Ureter (tissue), 1 donor: ENCODE results near the gene SYPL2. TPM values are rescaled to one million over a fixed set of nuclear protein-coding genes. Genes with fewer than 3 reads are reported as not detected.
A peak's percentile ranks its signal among the peaks of the same experiment; 100 is the strongest.

Experiments
- DNase-seq: peaks from one replicate; pipeline ENCODE4 v3.0.0-alpha.2; 2020; ENCODE audit warnings: low spot score
- total RNA-seq: library from RNA; stranded (reverse); gene quantifications from one replicate; pipeline ENCODE4 v1.2.4, GENCODE V29; 2023
- donor health status: DM: yes; HTN: yes; CAD: no.

The SYPL2 gene
- total RNA-seq, 1 donor from 2014 or later: 2.0 TPM

DNA sequence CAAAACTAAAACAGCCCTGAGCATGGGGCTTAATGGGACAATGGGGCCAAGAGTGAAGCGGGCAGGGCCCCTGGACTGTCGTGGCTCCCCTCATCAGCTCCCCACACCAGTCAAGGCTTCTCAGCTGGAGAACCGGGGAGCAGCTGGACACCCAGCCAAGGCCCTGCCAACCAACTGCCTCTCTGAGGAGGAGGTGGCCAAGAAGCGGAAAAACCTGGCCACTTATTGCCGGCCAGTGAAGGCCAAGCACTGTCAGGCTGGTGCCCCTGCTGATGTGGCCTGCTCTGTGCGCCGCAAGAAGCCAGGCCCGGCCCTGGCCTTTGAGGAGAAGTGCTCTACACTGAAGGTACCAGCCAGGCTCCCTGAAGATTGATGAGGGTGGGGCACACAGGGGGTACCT lies 25.0 kb downstream of the SYPL2 start:
- no peak for DNase-seq

DNA sequence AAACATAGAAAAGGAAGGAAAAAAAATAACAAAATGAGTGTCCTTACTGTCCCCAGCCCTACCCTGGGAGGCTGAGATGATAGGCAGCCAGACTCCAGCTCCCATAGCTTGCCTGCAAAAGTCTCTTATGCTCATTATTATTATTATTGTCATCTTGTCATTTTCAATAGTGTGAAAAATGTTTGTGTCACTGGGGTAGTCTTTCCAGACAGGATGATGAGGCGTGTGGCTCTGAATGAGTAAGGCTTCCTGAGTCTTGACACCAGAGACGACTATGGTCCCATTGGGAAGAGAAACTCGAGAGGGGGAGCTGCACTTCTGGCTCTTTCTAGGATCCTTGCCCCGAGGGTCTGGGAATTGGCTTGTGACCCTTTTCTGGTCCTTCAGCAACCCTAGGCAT lies 26.4 kb downstream of the SYPL2 start:
- no peak for DNase-seq

DNA sequence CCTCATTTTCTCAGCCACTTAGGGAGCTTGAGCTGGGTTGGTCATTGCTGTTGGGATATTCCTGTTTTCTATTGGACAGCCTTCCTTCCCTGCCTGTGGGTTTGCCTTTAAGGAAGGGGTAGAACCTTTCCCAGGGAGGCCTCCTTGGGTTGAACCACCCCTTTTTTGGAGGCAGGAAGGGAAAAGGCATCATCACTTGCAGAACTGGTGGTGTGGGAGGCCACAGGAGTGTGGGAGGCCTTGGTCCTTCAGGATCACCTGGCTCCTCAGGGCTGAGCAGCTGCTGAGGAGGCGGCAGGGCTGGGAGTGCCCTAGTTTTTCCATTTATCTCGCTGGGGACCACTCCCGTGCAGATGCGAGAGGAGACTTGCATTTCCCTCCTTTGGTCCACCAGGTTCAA lies 26.9 kb downstream of the SYPL2 start:
- DNase-seq: no peak

DNA sequence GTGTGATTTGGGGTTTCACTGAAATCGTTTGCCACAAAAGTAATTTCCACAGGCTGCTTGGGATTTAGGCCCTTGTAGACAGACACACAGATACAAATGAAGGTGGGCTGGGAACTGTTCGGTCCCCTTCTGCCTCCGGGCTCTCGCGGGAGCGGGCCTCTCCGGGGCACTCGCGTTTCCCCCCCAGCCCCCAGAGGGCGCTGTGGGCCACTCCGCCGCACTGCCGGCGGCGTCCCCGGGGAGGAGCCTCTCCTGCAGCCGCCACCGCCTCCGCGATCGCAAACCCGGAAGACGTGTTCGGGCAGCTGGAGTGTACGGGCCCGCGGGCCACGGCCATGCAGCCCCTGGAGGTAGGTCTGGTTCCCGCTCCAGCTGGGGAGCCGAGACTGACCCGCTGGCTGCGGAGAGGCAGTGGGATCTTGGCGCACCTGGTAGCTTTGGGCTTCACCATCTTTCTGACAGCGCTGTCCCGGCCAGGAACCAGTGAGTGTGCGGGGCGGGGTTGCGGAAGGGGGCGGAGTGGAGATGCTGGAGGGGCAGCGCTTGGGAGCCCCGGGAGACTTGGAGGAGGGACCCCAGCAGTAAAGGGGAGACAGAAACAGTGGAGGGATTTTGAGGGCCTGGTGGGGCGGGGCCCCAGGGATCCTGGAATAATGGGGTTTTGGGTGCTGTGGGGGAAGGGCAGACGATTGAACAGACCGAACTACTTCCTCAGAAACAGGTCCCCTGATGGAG lies 27.6 kb downstream of the SYPL2 start, which contains the start of gene CYB561D1:
Gene CYB561D1, plus strand, starts transcription at position 290 of the 735 bp plus-strand sequence. Its CDS starts 46 bp downstream, at position 336.
- peak; percentile 89 for DNase-seq

DNA sequence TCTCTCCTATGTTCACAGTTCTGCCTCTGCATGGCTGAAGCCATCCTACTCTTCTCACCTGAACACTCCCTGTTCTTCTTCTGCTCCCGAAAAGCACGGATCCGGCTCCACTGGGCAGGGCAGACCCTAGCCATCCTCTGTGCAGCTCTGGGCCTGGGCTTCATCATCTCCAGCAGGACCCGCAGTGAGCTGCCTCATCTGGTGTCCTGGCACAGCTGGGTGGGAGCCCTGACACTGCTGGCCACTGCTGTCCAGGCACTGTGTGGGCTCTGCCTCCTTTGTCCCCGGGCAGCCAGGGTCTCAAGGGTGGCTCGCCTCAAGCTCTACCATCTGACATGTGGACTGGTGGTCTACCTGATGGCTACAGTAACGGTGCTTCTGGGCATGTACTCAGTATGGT lies 29.4 kb downstream of the SYPL2 start:
- DNase-seq: no peak

DNA sequence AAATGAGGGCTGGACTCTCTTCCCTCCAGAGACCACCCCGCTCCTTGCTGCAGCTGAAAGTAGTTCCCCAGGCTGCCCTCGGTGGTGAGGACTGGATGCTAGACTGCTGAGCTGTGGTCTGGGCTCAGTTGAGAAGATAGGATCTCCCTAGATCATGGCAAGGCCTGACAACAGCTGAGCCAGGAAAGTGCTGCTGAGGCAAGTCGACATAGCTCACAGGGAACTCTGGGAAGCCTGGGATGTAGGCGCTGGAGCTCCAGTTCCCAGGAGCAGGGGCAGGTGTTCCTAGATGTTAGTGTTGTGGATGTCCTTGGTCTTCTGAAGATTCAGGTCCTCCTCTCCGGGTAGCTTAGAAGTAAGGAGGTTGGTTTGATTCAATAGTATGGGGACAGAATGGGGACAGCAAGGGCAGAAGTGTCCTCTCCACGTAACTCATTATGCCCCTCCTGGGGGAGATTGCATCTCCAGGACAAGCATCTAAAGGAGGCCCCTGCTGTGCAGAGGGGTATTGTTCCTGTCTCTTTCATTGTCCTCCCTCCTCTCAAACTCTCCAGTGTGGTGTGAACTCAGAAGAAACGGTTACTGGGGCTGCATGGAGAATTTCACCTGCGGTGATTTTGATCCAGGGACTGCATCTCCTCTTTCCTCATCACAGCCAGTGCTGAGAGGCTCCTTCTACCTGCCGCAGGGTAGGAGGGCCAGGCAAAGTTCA lies 31.3 kb downstream of the SYPL2 start:
- DNase-seq: no peak

DNA sequence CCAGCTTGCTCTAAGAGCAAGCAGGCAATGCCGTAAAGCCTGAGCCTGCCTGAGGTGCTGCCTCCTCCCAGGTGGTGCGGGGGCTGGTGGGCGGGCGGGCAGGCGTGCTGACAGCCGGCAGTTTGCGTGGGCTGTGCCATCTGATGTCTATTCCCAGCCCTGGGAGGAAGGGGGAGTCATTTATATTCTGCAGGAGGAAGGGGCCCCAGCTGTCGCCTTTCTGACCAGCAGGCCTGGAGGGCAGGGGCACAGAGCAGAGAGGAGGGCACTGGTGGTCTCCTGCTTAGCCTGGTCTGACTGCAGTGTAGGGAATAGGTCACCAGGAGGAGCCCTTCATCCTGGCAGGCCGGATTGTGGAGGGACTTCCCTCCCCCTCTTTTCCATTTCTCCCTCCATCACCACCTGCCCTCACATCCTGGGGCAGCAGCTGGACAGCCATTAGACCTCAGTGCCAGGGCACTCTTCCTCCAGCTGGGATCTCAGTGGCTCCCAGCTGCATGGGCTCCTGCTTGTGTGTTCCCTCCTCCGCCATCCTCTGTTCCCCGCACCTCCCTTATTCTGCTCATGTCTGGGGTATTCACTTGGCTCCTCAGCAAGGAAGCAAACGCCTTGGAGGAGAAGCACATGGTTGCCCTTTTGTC lies 31.9 kb downstream of the SYPL2 start:
- DNase-seq: no peak

DNA sequence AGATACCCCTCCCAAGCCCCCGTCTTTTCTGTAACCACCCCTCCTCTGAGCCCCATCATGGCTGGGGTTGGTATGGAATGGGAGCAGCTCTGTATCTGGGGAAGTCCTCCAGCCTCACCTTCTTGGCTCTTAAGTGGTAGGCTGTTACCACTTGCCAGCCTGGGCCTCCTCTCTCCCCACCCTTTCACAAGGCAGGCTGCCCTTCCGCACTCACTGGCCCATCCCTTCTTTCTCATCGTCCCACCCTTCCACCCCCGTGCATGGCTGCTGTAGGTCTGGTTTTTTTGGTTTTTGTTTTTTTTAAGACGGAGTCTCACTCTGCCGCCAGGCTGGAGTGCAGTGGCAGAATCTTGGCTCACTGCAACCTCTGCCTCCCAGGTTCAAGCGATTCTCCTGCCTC lies 32.7 kb downstream of the SYPL2 start:
- DNase-seq: no peak

DNA sequence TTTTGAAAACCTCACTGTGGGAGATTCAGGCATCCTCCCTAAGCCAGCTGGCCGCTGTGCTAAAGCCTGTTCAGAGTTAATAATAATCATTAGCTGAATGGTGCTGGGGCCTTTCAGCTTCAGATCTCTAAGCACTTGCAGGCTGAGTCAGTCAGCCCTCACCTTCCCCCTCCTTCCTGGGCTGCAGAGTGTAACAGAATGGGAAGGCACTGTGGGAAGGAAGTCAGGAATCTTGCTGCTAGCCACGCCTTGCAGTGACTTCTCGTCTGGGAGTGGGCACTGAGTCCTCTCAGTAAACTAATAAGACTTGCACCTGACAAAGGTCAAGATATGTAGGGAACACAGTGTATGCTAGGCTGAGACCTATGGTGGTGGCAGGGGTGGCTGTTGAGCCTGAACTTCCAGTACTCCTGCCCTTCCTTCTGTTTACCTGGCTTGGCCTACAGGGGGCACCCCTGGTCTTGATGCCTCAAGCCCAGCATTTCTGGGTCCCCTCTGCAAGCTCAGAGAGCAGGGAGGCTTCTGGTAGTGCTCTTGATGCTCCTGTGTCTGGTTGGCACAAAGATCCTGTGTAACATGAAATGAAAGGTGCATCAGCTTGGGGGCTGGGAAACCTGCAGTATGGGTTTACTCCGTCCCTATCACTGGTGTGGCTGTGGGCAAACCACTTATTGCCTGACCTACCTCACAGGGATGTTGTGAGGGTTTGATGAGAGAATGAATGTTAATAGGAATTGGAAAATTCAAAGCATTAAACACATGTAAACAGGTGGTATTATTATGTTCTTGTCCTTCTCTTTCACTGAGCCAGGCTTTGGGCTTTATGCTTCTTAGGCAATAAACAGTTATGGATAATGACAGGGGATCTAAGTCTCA lies 33.6 kb downstream of the SYPL2 start:
- DNase-seq: no peak

DNA sequence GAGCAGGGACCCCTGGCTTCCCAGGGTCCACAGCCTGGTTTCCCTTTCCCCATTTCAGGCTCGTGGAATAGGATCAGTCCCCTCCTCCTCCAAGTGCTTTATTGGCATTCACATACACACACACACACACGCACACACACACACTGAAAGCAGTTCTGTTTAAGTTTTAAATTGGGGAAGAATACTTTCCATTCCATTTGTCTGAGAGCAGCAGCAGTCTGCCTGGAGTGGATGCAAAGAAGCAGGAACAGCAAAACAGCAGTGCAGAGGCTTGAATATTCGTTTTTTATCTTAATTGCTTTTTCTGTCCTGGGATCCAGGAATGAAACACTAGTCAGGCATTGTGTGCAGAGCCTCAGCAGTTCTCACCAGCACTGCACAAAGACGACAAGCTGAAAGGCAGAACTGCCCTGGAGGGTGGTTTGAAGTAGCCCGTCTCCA lies 34.6 kb downstream of the SYPL2 start:
- DNase-seq: no peak

DNA sequence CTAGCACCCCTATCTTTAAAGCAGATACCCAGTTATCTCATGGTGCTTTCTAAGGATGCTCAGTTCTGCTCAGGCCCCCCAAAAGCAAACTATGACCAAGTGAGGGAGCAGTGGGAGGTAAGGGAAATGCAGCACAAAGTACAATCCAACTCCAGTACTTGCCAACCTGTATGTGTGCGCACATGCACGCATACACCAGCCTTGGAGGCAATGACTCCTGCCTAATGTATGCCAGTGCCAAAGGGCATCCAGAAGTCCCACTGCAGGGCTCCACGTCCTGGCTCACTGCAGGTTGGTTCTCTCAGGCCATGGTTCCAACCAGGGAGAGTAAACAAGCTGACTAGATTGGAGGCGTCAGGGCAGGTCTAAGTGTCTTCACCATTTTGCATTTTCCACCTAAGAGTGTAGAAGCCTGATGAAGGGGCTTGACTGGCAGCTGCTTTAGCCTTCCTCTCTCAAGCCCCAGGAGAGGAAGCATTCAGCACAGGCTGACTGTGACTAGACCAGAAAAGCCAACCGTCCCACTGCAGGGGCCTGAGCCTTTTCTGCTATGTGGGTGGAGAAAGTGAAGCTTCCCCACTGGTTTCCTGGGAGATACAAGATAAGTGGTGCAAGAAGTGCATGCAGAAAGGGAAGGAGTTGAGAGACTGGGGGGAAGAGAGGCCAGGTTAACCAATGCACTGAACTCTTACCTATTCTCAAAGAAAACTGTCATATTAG lies 35.5 kb downstream of the SYPL2 start:
- no peak for DNase-seq

DNA sequence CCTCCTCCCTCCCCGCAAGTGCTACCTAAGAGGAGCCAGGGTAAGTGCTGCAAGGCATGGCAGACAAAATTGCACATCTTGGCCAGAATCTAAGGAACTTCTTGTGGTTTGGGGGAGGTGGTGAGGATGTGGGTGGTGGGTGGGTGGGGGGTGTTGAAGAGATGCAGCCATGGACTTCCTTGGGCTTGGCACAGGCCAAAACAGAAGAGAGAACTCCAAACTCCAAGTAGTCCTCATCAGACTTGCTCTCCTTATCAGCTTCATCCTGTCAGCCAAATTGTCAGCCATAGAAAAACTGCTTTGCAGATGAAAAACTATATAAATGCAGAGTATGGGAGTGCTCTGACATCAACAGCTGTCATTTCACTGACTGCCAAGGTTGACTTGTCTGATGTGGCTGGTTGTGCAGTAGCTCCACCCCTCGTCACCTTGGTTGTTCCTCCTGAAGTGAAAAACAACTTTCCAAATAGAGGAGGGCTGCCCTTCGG lies 36.1 kb downstream of the SYPL2 start:
- DNase-seq: no peak

DNA sequence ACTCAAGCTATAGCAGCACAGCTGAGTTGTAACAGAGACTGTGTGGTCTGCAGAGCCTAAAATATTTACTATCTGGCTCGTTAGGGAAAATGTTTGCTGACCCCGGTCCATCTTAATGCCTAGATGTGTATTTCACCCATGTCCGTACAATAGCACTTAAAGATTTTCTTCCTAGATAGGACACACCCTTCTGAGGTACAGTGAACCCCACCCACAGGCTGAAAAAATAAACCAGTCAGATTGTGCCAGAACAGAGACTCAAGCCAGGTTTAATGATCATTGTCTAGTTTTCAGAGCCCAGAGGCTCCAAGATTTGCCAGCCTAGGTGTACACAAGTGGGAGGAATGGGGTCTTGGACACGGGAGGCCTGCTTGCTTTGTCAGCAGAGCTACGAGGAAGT lies 37.6 kb downstream of the SYPL2 start:
- no peak for DNase-seq

DNA sequence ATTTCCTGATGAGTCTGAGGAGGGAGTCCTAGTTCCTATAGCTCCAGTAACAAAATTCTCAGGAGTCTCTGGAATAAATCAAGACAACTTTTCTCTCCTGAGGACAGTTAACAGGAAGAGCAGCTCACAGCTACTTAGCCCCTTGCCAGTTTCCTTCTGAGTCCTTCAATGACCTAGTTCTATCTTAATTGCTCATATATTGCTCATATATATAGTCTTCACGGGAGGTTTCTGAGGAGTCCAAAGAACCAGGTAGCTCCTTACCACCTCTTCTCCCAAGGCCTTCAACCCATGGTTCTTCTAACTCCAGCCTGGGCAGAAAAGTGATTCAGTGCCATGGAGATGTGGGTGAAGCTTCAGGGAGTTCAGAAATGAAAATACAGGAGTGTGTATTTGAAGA lies 38.6 kb downstream of the SYPL2 start:
- DNase-seq: no peak

DNA sequence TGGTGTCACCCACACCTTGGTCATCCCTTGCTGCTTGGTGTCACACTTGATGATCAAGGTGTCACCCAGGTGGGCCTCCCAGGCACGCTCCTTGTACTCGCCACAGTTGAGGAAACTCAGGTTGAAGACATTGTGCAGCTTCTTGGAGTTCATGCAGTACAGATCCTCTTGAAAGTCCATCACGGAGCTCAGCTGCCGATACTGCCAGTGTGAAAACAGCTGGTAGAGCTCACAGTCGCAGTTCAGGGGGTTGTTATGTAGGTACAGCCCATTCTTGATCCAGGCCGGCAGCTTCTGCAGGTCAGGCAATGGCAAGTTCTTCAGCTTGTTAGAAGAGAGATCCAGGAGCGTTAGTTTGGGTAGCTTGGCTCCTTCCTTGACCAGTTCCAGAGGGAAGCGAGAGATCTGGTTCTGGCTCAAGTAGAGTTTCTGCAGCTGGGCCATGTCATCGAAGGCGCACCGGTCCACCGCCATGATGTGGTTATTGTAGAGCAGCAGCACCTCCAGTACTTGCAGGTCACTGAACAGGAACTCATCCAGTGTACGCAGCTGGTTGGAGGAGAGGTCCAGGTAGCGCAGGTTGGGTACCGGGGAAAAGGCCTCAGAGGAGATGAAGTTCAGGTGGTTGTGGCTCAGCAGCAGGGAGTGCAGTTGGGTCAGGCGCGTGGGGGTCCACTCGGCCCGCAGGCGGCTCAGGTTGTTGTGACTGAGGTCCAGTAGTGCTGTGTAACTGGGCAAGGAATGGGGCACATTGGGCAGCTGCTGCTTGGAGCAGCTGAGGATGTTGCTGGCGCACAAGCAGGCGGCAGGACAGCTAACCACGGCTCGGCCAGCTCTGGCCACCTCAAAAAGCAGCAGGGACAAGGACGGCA lies 41.9 kb downstream of the SYPL2 start:
- no peak for DNase-seq

DNA sequence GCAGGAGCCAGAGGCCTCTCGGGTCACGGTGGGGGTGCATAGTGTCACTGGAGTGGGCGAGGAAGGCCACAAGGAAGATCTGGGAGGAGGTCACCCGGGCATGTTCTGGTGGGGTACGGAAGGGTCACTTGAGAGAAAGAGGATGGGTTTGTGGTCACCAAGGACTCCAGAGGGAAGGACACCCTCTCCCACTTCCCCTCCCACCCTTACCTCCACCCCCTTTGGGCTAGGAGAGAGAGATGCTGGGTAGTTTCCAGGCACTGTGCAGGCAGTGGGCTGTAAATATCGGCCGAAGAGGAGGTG lies 42.5 kb downstream of the SYPL2 start:
- no peak for DNase-seq

DNA sequence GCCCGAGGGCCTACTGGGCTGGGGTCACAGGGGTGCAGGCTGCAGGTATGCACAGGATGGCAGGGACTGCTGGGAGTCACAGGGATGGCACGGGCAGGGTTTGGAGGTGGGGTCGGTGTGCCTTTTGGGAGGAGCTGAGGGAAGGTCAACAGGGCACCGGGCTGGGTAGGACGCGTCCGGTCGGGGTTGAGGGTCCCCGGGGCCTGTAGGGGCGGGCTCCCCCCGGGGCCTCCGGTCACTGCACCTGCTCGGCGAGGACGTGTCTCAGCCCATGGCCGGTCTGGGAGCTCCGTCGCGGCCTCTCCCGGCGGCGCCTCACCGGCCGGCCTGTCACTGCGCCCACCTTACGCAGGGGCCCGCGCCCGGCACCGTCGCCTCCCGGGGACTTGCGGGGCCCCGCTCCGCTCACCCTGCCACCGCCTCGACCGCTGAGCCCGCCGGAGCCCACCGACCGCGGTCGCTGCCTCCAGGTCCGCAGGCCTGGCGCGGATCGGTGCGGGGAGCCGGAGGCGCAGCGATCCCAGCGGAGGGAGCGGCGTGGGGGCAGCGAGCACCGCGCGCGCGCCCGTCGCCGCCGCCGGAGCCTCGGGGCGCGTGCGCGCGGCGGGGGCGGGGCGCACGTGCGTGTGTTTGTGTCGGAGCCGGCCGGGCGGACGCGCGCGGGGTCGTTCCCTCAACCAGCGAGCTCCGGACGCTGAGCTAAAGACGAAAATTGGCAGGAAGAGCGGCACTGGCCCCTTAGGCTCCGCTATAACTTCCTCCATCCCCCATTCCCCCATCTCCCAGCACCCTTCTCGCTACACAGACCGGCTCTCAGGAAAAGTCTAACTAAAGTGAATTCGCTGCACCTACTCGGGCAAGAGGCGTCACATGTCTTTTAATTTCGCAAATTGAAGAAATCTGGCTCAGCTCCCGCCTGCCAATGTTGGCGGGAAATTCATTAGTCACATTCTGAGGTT lies 43.1 kb downstream of the SYPL2 start, which contains the start of gene AMIGO1:
Gene AMIGO1, minus strand, starts transcription at position 552 of the 959 bp plus-strand sequence. CDS start 815 bp downstream, outside the sequence.
- DNase-seq: no peak

DNA sequence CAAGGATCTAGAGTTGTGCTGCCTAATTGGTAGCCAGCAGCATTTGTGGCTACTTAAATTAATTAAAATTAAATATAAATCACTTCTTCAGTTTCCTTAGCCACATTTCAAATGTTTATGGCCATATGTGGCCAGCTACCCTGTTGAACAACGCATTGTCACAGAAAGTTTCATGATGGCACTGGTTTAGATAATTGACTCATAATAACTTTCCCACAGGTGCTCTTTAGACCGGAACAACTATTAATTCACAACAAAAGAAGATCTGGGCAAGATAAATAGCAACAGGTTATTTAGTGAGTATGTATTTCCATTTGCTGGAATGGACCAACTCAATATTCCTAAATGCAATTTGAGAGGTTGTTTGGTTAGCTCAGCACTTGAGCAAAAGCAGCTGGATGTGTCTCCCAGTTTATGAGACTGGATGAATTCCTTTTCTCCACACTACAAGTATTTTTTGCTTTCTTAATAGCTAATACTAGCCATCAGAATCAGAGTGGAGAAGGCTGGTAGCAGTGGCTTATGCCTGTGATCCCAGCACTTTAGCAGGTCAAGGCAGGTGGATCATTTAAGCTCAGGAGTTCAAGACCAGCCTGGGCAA lies 46.9 kb downstream of the SYPL2 start:
- DNase-seq: no peak
